Choroid plexus epithelial cell (primary cell): Measurements from ENCODE around the gene LAMC3.

Experiments used
- DNase-seq: peaks from one replicate; pipeline ENCODE4 v3.0.0-alpha.2; 2010; ENCODE audit warnings: low read depth
- H3K4me3 ChIP-seq: 2 replicates; pipeline ENCODE4 v1.5.1; 2011; ENCODE audit warnings: low read depth, mild to moderate bottlenecking, control low read depth, low read length, moderate library complexity
- TF ChIP-seq, protein P1 (sequence below): conservative IDR thresholded peaks from 2 replicates; pipeline ENCODE4 v1.5.1; 2011; ENCODE audit warnings: low read depth, mild to moderate bottlenecking, control low read depth, inconsistent platforms, low read length, moderate library complexity

Gene LAMC3

DNA sequence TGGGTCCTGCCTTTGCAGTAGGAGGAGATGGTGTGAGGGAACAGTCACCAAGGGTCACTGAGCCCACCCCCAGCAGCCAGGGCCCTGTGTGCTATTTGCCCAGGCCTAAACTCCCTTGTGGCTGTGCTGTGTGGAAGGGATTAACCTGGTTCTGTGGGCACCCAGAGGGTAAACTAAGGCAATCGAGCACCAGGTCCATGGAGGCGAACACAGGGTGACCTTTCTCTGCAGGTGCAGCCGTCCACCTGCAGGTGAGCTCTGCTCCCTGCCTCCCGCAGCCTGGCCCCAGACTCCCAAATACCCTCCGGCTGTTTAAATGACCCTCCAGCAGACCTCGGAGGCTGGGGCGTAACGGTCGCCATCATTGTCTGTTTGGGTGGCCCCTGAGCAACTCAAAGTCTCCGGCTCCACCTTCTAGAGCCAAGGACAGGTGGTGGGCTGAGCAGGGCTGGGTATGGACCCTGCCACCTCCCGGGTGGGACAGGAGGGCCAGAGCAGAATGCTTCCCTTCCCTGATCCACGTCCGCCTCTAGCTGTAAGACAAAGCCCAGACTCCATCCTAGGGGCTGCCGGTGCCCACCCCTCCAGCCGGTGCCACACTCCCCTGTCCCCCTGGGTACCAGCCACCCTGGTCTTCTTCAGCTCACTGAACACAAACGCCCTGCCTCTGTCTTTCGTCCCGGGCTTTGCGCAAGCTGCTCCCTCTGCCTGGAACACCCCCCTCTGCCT, 35.9 kb upstream of the LAMC3 start:
- H3K4me3 ChIP-seq = no peak overlapping the region
- DNase-seq = no peak
- TF ChIP-seq, protein P1, sequence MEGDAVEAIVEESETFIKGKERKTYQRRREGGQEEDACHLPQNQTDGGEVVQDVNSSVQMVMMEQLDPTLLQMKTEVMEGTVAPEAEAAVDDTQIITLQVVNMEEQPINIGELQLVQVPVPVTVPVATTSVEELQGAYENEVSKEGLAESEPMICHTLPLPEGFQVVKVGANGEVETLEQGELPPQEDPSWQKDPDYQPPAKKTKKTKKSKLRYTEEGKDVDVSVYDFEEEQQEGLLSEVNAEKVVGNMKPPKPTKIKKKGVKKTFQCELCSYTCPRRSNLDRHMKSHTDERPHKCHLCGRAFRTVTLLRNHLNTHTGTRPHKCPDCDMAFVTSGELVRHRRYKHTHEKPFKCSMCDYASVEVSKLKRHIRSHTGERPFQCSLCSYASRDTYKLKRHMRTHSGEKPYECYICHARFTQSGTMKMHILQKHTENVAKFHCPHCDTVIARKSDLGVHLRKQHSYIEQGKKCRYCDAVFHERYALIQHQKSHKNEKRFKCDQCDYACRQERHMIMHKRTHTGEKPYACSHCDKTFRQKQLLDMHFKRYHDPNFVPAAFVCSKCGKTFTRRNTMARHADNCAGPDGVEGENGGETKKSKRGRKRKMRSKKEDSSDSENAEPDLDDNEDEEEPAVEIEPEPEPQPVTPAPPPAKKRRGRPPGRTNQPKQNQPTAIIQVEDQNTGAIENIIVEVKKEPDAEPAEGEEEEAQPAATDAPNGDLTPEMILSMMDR = no peak

DNA sequence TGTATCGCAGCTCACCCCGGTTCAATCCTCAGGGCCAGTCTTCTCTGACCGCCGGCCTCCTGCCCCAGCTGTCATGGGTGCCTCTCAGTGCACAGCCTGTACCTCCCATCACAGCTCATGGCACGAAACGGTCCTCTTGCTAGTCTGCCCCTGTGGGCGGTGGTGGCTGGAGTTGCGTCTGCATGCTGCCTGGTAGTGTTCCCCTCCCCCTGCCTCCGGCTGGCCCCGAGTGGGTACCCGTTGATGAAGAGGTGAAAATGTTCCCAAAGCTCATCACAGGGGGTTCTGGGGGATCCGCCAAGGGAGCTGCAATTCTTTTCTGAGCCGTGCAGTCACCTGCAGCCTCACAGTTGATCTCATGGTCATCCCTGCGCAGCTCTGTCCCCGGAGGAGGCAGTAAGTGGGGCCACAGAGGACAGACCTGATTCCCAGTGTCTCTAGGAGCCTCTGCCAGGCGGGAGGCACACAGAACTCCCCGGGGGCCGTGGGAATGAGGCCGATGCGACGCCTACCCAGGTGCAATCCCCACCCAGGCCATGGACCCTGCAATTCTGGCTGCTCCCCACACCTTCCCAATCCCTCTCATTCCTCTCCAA, 35.2 kb upstream of the LAMC3 start:
- no peak for DNase-seq
- H3K4me3 ChIP-seq = no peak overlapping the region
- TF ChIP-seq, protein P1 = no peak

DNA sequence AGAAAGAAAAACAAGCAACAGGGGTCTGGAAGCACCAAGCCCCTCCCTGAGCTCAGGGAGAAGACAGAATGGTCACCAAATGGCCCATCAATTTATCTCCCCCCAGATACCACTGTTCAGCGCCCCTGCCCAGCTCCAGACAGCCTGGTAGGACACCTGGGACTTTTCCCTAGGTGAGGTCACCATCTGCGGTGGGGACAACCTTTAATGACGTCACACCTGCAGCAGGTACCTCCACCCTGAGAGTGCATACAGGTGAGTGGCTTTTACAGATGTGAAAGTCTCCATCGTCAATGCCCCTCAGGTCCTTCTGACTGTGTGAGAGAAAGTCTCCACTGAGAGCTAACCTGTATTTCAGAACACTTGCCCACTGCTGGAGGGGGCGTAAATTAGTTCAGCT, 34.3 kb upstream of the LAMC3 start:
- TF ChIP-seq, protein P1 = no peak
- DNase-seq = no peak
- no peak overlapping the region for H3K4me3 ChIP-seq

DNA sequence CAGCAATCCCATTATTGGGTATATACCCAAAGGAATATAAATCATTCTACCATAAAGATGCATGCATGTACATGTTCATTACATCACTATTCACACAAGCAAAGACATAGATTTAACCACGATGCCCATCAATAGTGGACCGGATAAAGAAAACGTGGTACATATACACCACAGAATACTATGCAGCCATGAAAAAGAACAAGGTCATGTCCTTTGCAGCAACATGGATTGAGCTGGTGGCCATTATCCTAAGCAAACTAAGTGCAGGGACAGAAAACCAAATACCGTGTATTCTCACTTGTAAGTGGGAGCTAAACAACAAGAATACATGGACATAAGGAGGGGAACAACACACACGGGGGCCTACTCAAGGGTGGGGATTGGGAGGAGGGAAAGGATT, 33.8 kb upstream of the LAMC3 start:
- no peak overlapping the region for H3K4me3 ChIP-seq
- DNase-seq = no peak
- TF ChIP-seq, protein P1 = no peak

DNA sequence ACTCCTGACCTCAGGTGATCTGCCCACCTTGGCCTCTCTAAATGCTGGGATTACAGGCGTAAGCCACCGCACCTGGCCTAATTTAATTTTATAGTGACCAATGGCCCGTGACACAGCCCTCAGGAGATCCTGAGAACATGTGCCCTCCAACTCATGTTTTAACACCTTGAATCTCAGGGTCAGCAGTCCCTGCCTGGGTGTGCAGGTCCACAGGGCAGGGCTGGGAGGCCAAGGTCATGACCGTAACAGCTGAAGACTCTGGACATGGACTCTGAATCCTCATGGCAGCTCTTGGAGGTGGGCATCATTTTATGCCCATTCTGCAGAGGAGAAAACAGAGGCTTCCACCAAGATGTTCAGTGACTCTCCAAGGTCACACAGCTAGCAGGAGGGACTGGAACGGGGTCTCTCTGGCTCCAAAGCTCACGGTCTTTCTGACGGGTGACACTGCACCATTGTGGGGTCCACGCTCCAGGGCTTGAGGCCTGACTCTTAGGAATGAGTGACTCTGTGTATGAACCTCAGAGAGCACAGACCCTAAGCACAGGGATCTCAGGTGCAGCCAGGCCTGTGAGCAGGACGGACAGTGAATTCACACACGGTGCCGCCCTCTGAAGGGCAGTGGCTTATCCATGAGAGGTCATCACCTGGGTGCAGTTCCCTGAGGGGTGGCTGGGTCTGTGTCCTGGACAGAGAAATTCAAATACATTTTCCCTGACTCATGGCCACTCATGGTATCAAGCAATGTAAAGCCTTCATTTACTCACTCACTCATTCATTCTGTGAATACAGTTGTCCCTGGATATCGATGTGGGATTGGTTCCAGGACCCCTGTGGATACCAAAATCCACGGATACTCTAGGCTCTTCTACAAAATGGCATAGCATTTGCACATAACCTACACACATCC, 32.8 kb upstream of the LAMC3 start:
- TF ChIP-seq, protein P1 = no peak
- no peak overlapping the region for H3K4me3 ChIP-seq

DNA sequence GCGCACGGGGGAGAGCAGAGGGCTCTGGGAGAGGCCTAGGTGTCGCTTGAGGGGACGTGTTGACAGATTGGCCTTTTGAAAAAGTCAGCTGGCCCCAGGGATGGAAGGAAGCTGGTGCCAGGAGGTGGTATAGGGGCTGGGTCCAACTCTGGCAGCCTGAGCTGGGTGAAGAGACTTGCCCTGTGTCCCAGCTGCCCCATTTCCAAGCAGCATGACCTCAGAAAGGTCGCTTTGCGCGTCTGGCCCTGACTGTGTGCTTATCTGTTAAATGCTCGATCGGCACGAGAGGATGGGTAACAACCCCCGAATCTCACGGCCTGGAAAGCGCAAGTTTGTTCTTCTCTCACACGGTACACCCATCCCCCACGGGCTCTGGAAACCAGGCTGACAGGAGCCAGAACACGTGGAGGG, 31.2 kb upstream of the LAMC3 start:
- TF ChIP-seq, protein P1 = no peak
- no peak overlapping the region for H3K4me3 ChIP-seq
- DNase-seq = no peak

More for the DNA sequence above, 32.8 kb upstream of the LAMC3 start:
- DNase-seq = no peak
